Mucosa of descending colon (tissue), 3 donors: ENCODE data around the gene SORBS1. TPM values are rescaled to one million over a fixed set of nuclear protein-coding genes. Genes with fewer than 3 reads are reported as not detected.

ENCODE experiments used
- ATAC-seq: fragments of 200-7000 bp; cut with Tn5 transposase; one replicate; pipeline ENCODE4 v1.9.1; 2020; ENCODE audit warnings: mild to moderate bottlenecking, moderate library complexity
- DNase-seq, 3 donors: peaks; one replicate each; pipeline ENCODE4 v3.0.0-alpha.2; 2020
- H3K36me3 ChIP-seq: fragments of 200-600 bp; one replicate; pipeline ENCODE4 v1.8.0; 2021; ENCODE audit warnings: low read depth, mild to moderate bottlenecking
- H3K4me1 ChIP-seq: fragments of 200-600 bp; one replicate; pipeline ENCODE4 v1.8.0; 2021; ENCODE audit warnings: low read depth, mild to moderate bottlenecking
- H3K4me3 ChIP-seq: fragments of 200-600 bp; one replicate; pipeline ENCODE4 v1.8.0; 2021; ENCODE audit warnings: mild to moderate bottlenecking
- H3K9me3 ChIP-seq: fragments of 200-600 bp; one replicate; pipeline ENCODE4 v1.8.0; 2021; ENCODE audit warnings: mild to moderate bottlenecking
- CTCF ChIP-seq: fragments of 200-600 bp; IDR thresholded peaks from one replicate; pipeline ENCODE4 v1.8.0; 2022; ENCODE audit warnings: antibody characterized with exemption, mild to moderate bottlenecking
- intact Hi-C, 2 donors: fragments of 100-400 bp; cut with DNase I in 1 of 2; cut with micrococcal nuclease in 1 of 2; formaldehyde crosslinking; loops; one replicate each; pipeline versions ENCODE4 v1.11.0 to v1.11.1; 2022; cut with DNase I, micrococcal nuclease
- total RNA-seq, 3 donors: library from RNA; stranded (reverse); fragmentation: NEBNext Ultra II Directional in 2 of 3; extraction: Animal tissue kit (Norgen Biotek cat#: 25700) in 2 of 3; gene quantifications; one replicate each; pipeline versions ENCODE4 v1.2.1 to v1.2.4, GENCODE V29; 2021 to 2023
- donor health status: DM: no; HTN: no; CAD: no; lungs with moderate emphysema.
- donor health status: DM: no; HTN: no; CAD: no.
- donor health status: DM: no; HTN: yes; CAD: no.

The SORBS1 gene
- total RNA-seq, 3 donors from 2014 or later, result 48.9 to 699 (median 99.3) TPM

DNA sequence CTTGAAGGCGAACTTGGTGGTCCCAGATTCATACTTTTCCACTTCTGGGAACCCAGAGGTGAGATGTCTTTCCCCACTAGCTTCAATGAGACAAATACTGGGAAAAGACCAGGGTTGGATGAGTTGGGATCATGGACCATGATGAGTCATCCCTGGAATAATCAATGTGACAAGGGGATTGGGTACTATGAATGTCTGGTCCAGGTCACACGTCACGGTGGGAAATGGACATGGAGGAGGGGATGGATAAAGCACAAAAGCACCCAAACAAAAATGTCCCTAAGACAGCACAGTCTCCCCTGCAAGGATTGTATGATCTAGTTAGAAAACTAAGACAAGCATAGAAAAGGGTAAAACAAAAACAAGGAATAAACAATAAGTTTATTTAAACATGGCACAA is 12.4 kb upstream of the SORBS1 start:
- TF ChIP-seq CTCF, result no peak
- no peak overlapping the region for H3K4me3 ChIP-seq
- no peaks in the 10 kb centered on the region for H3K36me3 ChIP-seq
- no peak for DNase-seq
- H3K4me1 ChIP-seq, result no peaks in the 10 kb centered on the region
- intact Hi-C loops, result no loop called here
- no peaks in the 10 kb centered on the region for H3K9me3 ChIP-seq
- no peak for ATAC-seq

- ATAC-seq (no peak), DNase-seq (no peak)
- peaks cover 4% of the 10 kb centered on the region for H3K4me1 ChIP-seq
- no peak for TF ChIP-seq CTCF
- no peaks in the 10 kb centered on the region for H3K36me3 ChIP-seq
- H3K4me3 ChIP-seq, result no peak overlapping the region
- H3K9me3 ChIP-seq, result no peaks in the 10 kb centered on the region
- intact Hi-C loops, result no loop called here
These were observed 11.1 kb upstream of the SORBS1 start for GRCh38 chr10:95572131-95572820.

GRCh38 chr10:95571390-95571789 is 10.2 kb upstream of the SORBS1 start:
- no peak for TF ChIP-seq CTCF
- no peak for DNase-seq
- H3K4me3 ChIP-seq, result no peak overlapping the region
- no peaks in the 10 kb centered on the region for H3K36me3 ChIP-seq
- no peak for ATAC-seq
- H3K9me3 ChIP-seq, result no peaks in the 10 kb centered on the region
- intact Hi-C loops, result no loop called here
- peaks cover 4% of the 10 kb centered on the region for H3K4me1 ChIP-seq

DNA sequence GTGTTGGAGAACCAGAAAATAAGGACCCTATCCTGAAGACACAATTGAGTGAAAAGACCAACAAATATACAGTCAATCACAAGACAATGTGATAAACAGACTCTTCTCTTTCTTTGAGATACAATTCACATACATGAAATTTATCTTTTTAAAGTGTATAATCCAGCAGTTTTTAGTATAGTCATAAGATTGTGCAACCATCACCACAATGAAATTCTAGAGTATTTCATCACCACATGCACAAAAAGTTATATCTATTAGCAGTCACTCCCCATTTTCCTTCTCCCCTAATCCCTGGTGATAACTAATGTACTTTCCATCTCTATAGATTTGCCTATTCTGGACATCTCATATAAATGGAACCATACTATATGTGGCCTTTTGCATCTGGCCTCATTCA is 8.2 kb upstream of the SORBS1 start:
- Histone ChIP-seq H3K36me3 (no peaks in the 10 kb centered on the region), H3K9me3 (no peaks in the 10 kb centered on the region), H3K4me1 (peaks cover 4% of the 10 kb centered on the region), H3K4me3 (no peak overlapping the region)
- TF ChIP-seq CTCF, result no peak
- intact Hi-C loops, result no loop called here
- DNase-seq, result no peak
- ATAC-seq, result no peak

DNA sequence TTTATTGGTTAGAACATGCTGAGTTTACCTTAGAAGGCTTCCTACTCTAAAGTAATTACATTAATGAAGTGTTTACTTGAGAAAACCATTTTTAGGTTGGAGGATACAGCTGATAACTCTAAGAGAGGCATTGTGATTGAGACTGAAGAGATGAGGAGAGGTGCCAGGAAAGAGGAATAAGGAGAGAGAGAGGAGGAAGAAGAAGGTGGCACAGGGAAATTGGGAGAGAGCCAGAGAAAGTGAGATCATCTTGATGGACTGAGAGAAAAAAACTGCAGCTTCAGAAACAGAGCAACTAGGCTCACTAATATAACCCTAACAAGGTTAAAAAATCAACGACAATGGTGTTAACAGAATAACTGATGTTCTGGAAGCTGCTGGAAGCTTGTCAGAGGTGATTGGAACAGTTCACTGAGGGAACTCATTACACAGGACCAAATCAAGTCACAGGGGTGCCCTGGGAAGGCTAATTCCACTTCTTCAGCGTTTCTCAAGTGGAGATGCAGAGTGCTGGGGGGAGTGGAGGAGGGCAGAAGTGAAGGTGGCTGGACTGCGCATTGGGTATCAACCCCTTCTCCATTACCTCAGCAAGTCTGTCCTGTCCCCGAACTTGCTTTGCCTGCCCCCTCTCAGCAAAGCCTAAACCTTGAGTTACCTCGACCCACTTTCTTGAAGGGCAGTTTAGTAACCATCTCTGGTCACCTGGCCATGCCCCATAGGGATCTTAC is 6.9 kb upstream of the SORBS1 start:
- no peaks in the 10 kb centered on the region for H3K36me3 ChIP-seq
- TF ChIP-seq CTCF, result no peak
- no peak for DNase-seq
- ATAC-seq, result peak; percentile 66
- H3K4me3 ChIP-seq, result no peak overlapping the region
- intact Hi-C loops, result no loop called here
- H3K9me3 ChIP-seq, result no peaks in the 10 kb centered on the region
- peaks cover 4% of the 10 kb centered on the region for H3K4me1 ChIP-seq
